Liver (tissue), 9 donors: ENCODE results near the gene TMEM163. TPM values are rescaled to one million over a fixed set of nuclear protein-coding genes. Genes with fewer than 3 reads are reported as not detected.
"Not testable (repeated sequence)": the region's sequence is repeated elsewhere in the genome, so short reads cannot be mapped to it uniquely, and the experiment has no call there.

Experiments
- DNase-seq: peaks from one replicate; pipeline ENCODE4 v3.0.0-alpha.2; 2017; ENCODE audit warnings: low spot score
- H3K27ac ChIP-seq, 2 donors: one replicate each; pipeline ENCODE4 v1.7.0; 2013; ENCODE audit warnings: inconsistent platforms in 2 of 2, low read length in 2 of 2, control low read depth in 1 of 2, low read depth in 1 of 2, mild to moderate bottlenecking in 1 of 2
- H3K27me3 ChIP-seq, 4 donors: one replicate each; pipeline versions ENCODE4 v1.6.1 to v1.7.0; 2013; ENCODE audit warnings: low read length in 3 of 4, inconsistent platforms in 1 of 4, mild to moderate bottlenecking in 1 of 4, moderate library complexity in 1 of 4; ENCODE audit not compliant: control insufficient read depth in 4 of 4, insufficient read depth in 4 of 4
- H3K36me3 ChIP-seq, 4 donors: one replicate each; pipeline versions ENCODE4 v1.6.1 to v1.7.0; 2013; ENCODE audit warnings: low read length in 3 of 4, mild to moderate bottlenecking in 3 of 4, low read depth in 1 of 4, moderate library complexity in 1 of 4; ENCODE audit not compliant: control insufficient read depth in 4 of 4, insufficient read depth in 3 of 4
- H3K4me1 ChIP-seq, 4 donors: one replicate each; pipeline versions ENCODE4 v1.6.1 to v1.7.0; 2013; ENCODE audit warnings: low read length in 3 of 4, mild to moderate bottlenecking in 3 of 4, moderate library complexity in 1 of 4; ENCODE audit not compliant: control insufficient read depth in 4 of 4, insufficient read depth in 4 of 4
- H3K4me3 ChIP-seq, 3 donors: one replicate each; pipeline versions ENCODE4 v1.6.1 to v1.7.0; 2013; ENCODE audit warnings: low read length in 3 of 3, control low read depth in 1 of 3, low read depth in 1 of 3, mild to moderate bottlenecking in 1 of 3
- H3K9ac ChIP-seq, 2 donors: one replicate each; pipeline ENCODE4 v1.7.0; 2013; ENCODE audit warnings: low read length in 2 of 2, mild to moderate bottlenecking in 2 of 2, moderate library complexity in 2 of 2, control low read depth in 1 of 2, low read depth in 1 of 2
- H3K9me3 ChIP-seq, 4 donors: one replicate each; pipeline versions ENCODE4 v1.6.1 to v1.7.0; 2013; ENCODE audit warnings: low read length in 3 of 4; ENCODE audit not compliant: control insufficient read depth in 4 of 4
- ATF3 ChIP-seq: IDR thresholded peaks from 2 replicates; pipeline ENCODE4 v1.6.1; 2016; ENCODE audit warnings: antibody characterized with exemption
- CTCF ChIP-seq: fragments of 150-350 bp; IDR thresholded peaks from 2 replicates; pipeline ENCODE4 v1.5.1; 2017; ENCODE audit warnings: improper control_type of control experiment, low read depth, low read length; ENCODE audit not compliant: missing input control
- EGR1 ChIP-seq, 2 donors: IDR thresholded peaks; 2 replicates each; pipeline ENCODE4 v1.6.1; 2016 to 2018; ENCODE audit warnings: antibody characterized with exemption in 2 of 2, low read depth in 2 of 2
- FOXA1 ChIP-seq: IDR thresholded peaks from 2 replicates; pipeline ENCODE4 v1.6.1; 2016; ENCODE audit warnings: antibody characterized with exemption
- FOXA2 ChIP-seq: IDR thresholded peaks from 2 replicates; pipeline ENCODE4 v1.6.1; 2016; ENCODE audit warnings: antibody characterized with exemption
- GABPA ChIP-seq, 2 donors: IDR thresholded peaks in 1 of 2; conservative IDR thresholded peaks in 1 of 2; 2 replicates each; pipeline ENCODE4 v1.6.1; 2016; ENCODE audit warnings: antibody characterized with exemption in 2 of 2, mild to moderate bottlenecking in 1 of 2, moderate library complexity in 1 of 2
- HNF4A ChIP-seq, 2 donors: conservative IDR thresholded peaks; 2 replicates each; pipeline ENCODE4 v1.6.1; 2016; ENCODE audit warnings: antibody characterized with exemption in 2 of 2, mild to moderate bottlenecking in 2 of 2
- HNF4G ChIP-seq: IDR thresholded peaks from 2 replicates; pipeline ENCODE4 v1.6.1; 2016; ENCODE audit warnings: antibody characterized with exemption
- MAX ChIP-seq: IDR thresholded peaks from 2 replicates; pipeline ENCODE4 v1.6.1; 2016; ENCODE audit warnings: antibody characterized with exemption
- NR2F2 ChIP-seq: IDR thresholded peaks from 2 replicates; pipeline ENCODE4 v1.6.1; 2016; ENCODE audit warnings: antibody characterized with exemption
- RAD21 ChIP-seq, 2 donors: IDR thresholded peaks; 2 replicates each; pipeline ENCODE4 v1.6.1; 2016; ENCODE audit warnings: antibody characterized with exemption in 2 of 2, mild to moderate bottlenecking in 2 of 2
- REST ChIP-seq: IDR thresholded peaks from 2 replicates; pipeline ENCODE4 v1.6.1; 2016; ENCODE audit warnings: antibody characterized with exemption, mild to moderate bottlenecking
- RXRA ChIP-seq, 2 donors: IDR thresholded peaks; 2 replicates each; pipeline ENCODE4 v1.6.1; 2017 to 2018; ENCODE audit warnings: antibody characterized with exemption in 2 of 2, mild to moderate bottlenecking in 1 of 2
- SP1 ChIP-seq: IDR thresholded peaks from 2 replicates; pipeline ENCODE4 v1.6.1; 2018; ENCODE audit warnings: antibody characterized with exemption, mild to moderate bottlenecking
- TAF1 ChIP-seq: conservative IDR thresholded peaks from 2 replicates; pipeline ENCODE4 v1.6.1; 2016; ENCODE audit warnings: antibody characterized with exemption, mild to moderate bottlenecking
- YY1 ChIP-seq: IDR thresholded peaks from 2 replicates; pipeline ENCODE4 v1.6.1; 2016; ENCODE audit warnings: antibody characterized with exemption, mild to moderate bottlenecking
- ZBTB33 ChIP-seq: IDR thresholded peaks from 2 replicates; pipeline ENCODE4 v1.6.1; 2016; ENCODE audit warnings: antibody characterized with exemption
- WGBS: extraction: QIAGEN DNeasy Blood & Tissue Kit; methylation state at CpG from one replicate; pipeline ENCODE4 v1.1.7; 2013; 5-methylcytosine and 5-hydroxymethylcytosine counted together
- polyA plus RNA-seq, 2 donors: library from polyadenylated mRNA; stranded (reverse) in 1 of 2; unstranded in 1 of 2; fragments of 200-250 nt in 1 of 2; fragments of >200 nt in 1 of 2; fragmentation: Nextera tagmentation in 1 of 2; extraction: Ambion mirVana in 1 of 2; gene quantifications; one replicate each; pipeline versions ENCODE4 v1.2.1 to v1.2.3, GENCODE V29; 2013 to 2015
- total RNA-seq, 2 donors: library from RNA; depleted of rRNA; stranded (reverse); fragments of >200 nt; gene quantifications; one replicate each; pipeline ENCODE4 v1.2.3, GENCODE V29; 2014
- donor health status: healthy.
- donor health status: healthy.
- donor health status: healthy.
- donor health status: healthy.
- donor health status: healthy.

The TMEM163 gene
- total and polyA plus RNA-seq, 4 donors, result 0.08 to 0.48 (median 0.25) TPM

- Histone ChIP-seq H3K4me3 (no peak overlapping the region), H3K27me3 (peaks cover 0 to 2% (median 0%) of the 10 kb centered on the region in 4 donors), H3K9ac (no peak overlapping the region), H3K9me3 (peaks cover 0 to 5% (median 0%) of the 10 kb centered on the region in 4 donors), H3K4me1 (no peaks in the 10 kb centered on the region), H3K27ac (no peak overlapping the region), H3K36me3 (no peaks in the 10 kb centered on the region)
- no peak for DNase-seq
- TF ChIP-seq EGR1 (IDR thresholded peaks at IDR 0.05; ENCODE audit: low read depth in 2 of 2), result no peak
- TF ChIP-seq RXRA (IDR thresholded peaks at IDR 0.05), result no peak
- TF ChIP-seq TAF1, result no peak
- TF ChIP-seq YY1, result no peak
- TF ChIP-seq ATF3, result no peak
- no peak for TF ChIP-seq NR2F2
- no peak for TF ChIP-seq REST
- 85% methylated on average over 10 of the region's 10 CpGs for WGBS
Observed at GRCh38 chr2:134621939-134622705, 96.7 kb downstream of the TMEM163 start.

GRCh38 chr2:134619250-134619649 is 99.5 kb downstream of the TMEM163 start:
- H3K9me3 ChIP-seq, result peaks cover 0 to 5% (median 0%) of the 10 kb centered on the region in 4 donors
- no peak overlapping the region for H3K4me3 ChIP-seq
- H3K9ac ChIP-seq, result no peak overlapping the region
- WGBS, result 90% methylated on average over 4 of the region's 4 CpGs
- TF ChIP-seq HNF4A (conservative IDR thresholded peaks at IDR 0.05) (no peak), FOXA2 (no peak), GABPA (IDR thresholded peaks at IDR 0.05 in 1 of 2, conservative IDR thresholded peaks at IDR 0.05 in 1 of 2) (no peak), YY1 (no peak), ATF3 (no peak), RXRA (IDR thresholded peaks at IDR 0.05) (no peak), MAX (no peak), CTCF (no peak), EGR1 (IDR thresholded peaks at IDR 0.05; ENCODE audit: low read depth in 2 of 2) (no peak), FOXA1 (no peak), ZBTB33 (no peak), HNF4G (no peak), NR2F2 (no peak), RAD21 (IDR thresholded peaks at IDR 0.05) (no peak), TAF1 (no peak), SP1 (no peak)
- no peaks in the 10 kb centered on the region for H3K4me1 ChIP-seq
- peaks cover 0 to 2% (median 0%) of the 10 kb centered on the region in 4 donors for H3K27me3 ChIP-seq
- no peaks in the 10 kb centered on the region for H3K36me3 ChIP-seq
- no peak overlapping the region for H3K27ac ChIP-seq
- DNase-seq, result no peak

GRCh38 chr2:134615480-134615879 is 103.3 kb downstream of the TMEM163 start:
- not testable (repeated sequence) for H3K4me3 ChIP-seq, H3K9me3 ChIP-seq, H3K4me1 ChIP-seq, H3K27me3 ChIP-seq, DNase-seq, H3K9ac ChIP-seq, H3K36me3 ChIP-seq, H3K27ac ChIP-seq
- 87% methylated on average over 3 of the region's 3 CpGs for WGBS
